Measurements from ENCODE around the gene CFAP20DC. TPM values are rescaled to one million over a fixed set of nuclear protein-coding genes. Genes with fewer than 3 reads are reported as not detected.
"Not testable (repeated sequence)": the region's sequence is repeated elsewhere in the genome, so short reads cannot be mapped to it uniquely, and the experiment has no call there.

The CFAP20DC gene
- total RNA-seq, 1 experiment from 2014 or later = 5.8 TPM

- Histone ChIP-seq H3K27me3 (no peaks in the 10 kb centered on the region), H3K36me3 (no peaks in the 10 kb centered on the region), H3K9me3 (no peaks in the 10 kb centered on the region), H3K4me3 (no peak overlapping the region)
- DNase-seq = no peak
Observed at GRCh38 chr3:58864480-58864879, 185.3 kb downstream of the CFAP20DC start.

GRCh38 chr3:58863206-58863605 is 186.6 kb downstream of the CFAP20DC start:
- H3K36me3 ChIP-seq = no peaks in the 10 kb centered on the region
- DNase-seq = no peak
- H3K27me3 ChIP-seq = no peaks in the 10 kb centered on the region
- no peak overlapping the region for H3K4me3 ChIP-seq
- H3K9me3 ChIP-seq = no peaks in the 10 kb centered on the region

GRCh38 chr3:58861551-58861950 is 188.3 kb downstream of the CFAP20DC start:
- Histone ChIP-seq H3K27me3 (no peaks in the 10 kb centered on the region), H3K9me3 (no peaks in the 10 kb centered on the region), H3K36me3 (no peaks in the 10 kb centered on the region), H3K4me3 (no peak overlapping the region)
- no peak for DNase-seq

- no peak for DNase-seq
- Histone ChIP-seq H3K4me3 (no peak overlapping the region), H3K36me3 (no peaks in the 10 kb centered on the region), H3K27me3 (no peaks in the 10 kb centered on the region), H3K9me3 (no peaks in the 10 kb centered on the region)
Observed at GRCh38 chr3:58858126-58858525, 191.7 kb downstream of the CFAP20DC start.

- no peak overlapping the region for H3K4me3 ChIP-seq
- no peaks in the 10 kb centered on the region for H3K9me3 ChIP-seq
- DNase-seq = no peak
- no peaks in the 10 kb centered on the region for H3K36me3 ChIP-seq
- H3K27me3 ChIP-seq = no peaks in the 10 kb centered on the region
Observed at GRCh38 chr3:58857402-58857801, 192.4 kb downstream of the CFAP20DC start.

GRCh38 chr3:58848826-58849225 is 201.0 kb downstream of the CFAP20DC start:
- DNase-seq = no peak
- Histone ChIP-seq H3K9me3 (no peaks in the 10 kb centered on the region), H3K27me3 (no peaks in the 10 kb centered on the region), H3K4me3 (no peak overlapping the region), H3K36me3 (no peaks in the 10 kb centered on the region)

GRCh38 chr3:58842050-58842747 is 207.6 kb downstream of the CFAP20DC start:
- H3K27me3 ChIP-seq, DNase-seq, H3K36me3 ChIP-seq, H3K4me3 ChIP-seq, H3K9me3 ChIP-seq: not testable (repeated sequence)

- no peak overlapping the region for H3K4me3 ChIP-seq
- DNase-seq = no peak
- H3K27me3 ChIP-seq = no peaks in the 10 kb centered on the region
- H3K36me3 ChIP-seq = no peaks in the 10 kb centered on the region
- H3K9me3 ChIP-seq = no peaks in the 10 kb centered on the region
Observed at GRCh38 chr3:58840949-58841348, 208.9 kb downstream of the CFAP20DC start.

GRCh38 chr3:58839964-58840363 is 209.9 kb downstream of the CFAP20DC start:
- Histone ChIP-seq H3K4me3 (no peak overlapping the region), H3K27me3 (no peaks in the 10 kb centered on the region), H3K9me3 (no peaks in the 10 kb centered on the region), H3K36me3 (no peaks in the 10 kb centered on the region)
- no peak for DNase-seq

- no peak for DNase-seq
- Histone ChIP-seq H3K27me3 (no peaks in the 10 kb centered on the region), H3K4me3 (no peak overlapping the region)
Observed at GRCh38 chr3:58839187-58839586, 210.6 kb downstream of the CFAP20DC start.

GRCh38 chr3:58837856-58838255 is 212.0 kb downstream of the CFAP20DC start:
- Histone ChIP-seq H3K27me3 (no peaks in the 10 kb centered on the region), H3K36me3 (no peaks in the 10 kb centered on the region), H3K4me3 (no peak overlapping the region), H3K9me3 (no peaks in the 10 kb centered on the region)
- no peak for DNase-seq

More at GRCh38 chr3:58839187-58839586, 210.6 kb downstream of the CFAP20DC start:
- Histone ChIP-seq H3K36me3 (no peaks in the 10 kb centered on the region), H3K9me3 (no peaks in the 10 kb centered on the region)

GRCh38 chr3:58837141-58837843 is 212.5 kb downstream of the CFAP20DC start:
- DNase-seq = no peak
- no peaks in the 10 kb centered on the region for H3K9me3 ChIP-seq
- no peaks in the 10 kb centered on the region for H3K27me3 ChIP-seq
- H3K4me3 ChIP-seq = no peak overlapping the region
- H3K36me3 ChIP-seq = no peaks in the 10 kb centered on the region

GRCh38 chr3:58835086-58835485 is 214.7 kb downstream of the CFAP20DC start:
- Histone ChIP-seq H3K27me3 (no peaks in the 10 kb centered on the region), H3K9me3 (no peaks in the 10 kb centered on the region), H3K4me3 (no peak overlapping the region), H3K36me3 (no peaks in the 10 kb centered on the region)
- DNase-seq = no peak

GRCh38 chr3:58833491-58833890 is 216.3 kb downstream of the CFAP20DC start:
- DNase-seq = no peak
- H3K27me3 ChIP-seq = no peaks in the 10 kb centered on the region
- no peaks in the 10 kb centered on the region for H3K9me3 ChIP-seq

GRCh38 chr3:58829321-58830000 is 220.4 kb downstream of the CFAP20DC start:
- no peaks in the 10 kb centered on the region for H3K27me3 ChIP-seq
- DNase-seq = no peak
- no peaks in the 10 kb centered on the region for H3K9me3 ChIP-seq
- no peaks in the 10 kb centered on the region for H3K36me3 ChIP-seq
- no peak overlapping the region for H3K4me3 ChIP-seq

More at GRCh38 chr3:58833491-58833890, 216.3 kb downstream of the CFAP20DC start:
- no peak overlapping the region for H3K4me3 ChIP-seq
- H3K36me3 ChIP-seq = no peaks in the 10 kb centered on the region

- Histone ChIP-seq H3K9me3 (no peaks in the 10 kb centered on the region), H3K27me3 (no peaks in the 10 kb centered on the region), H3K36me3 (no peaks in the 10 kb centered on the region), H3K4me3 (no peak overlapping the region)
- no peak for DNase-seq
Observed at GRCh38 chr3:58824777-58825176, 225.0 kb downstream of the CFAP20DC start.

- Histone ChIP-seq H3K27me3 (no peaks in the 10 kb centered on the region), H3K4me3 (no peak overlapping the region), H3K36me3 (no peaks in the 10 kb centered on the region), H3K9me3 (no peaks in the 10 kb centered on the region)
- DNase-seq = peak; percentile 52
Observed at GRCh38 chr3:58824285-58824684, 225.5 kb downstream of the CFAP20DC start.

Data from MG63 (cell line).